Astrocyte (in vitro differentiated cells and primary cell): Measurements from ENCODE around the gene KIAA1671. TPM values are rescaled to one million over a fixed set of nuclear protein-coding genes. Genes with fewer than 3 reads are reported as not detected.

Source experiments
- DNase-seq: peaks from one replicate; pipeline ENCODE4 v3.0.0-alpha.2; 2010; ENCODE audit warnings: low read depth
- FAIRE-seq: peaks from 2 replicates; lab custom pipeline; 2011; peaks lifted over from hg19 to GRCh38; lab: Jason Lieb, UNC
- H2AFZ ChIP-seq: 2 replicates; pipeline ENCODE4 v1.6.0; 2012; ENCODE audit warnings: low read depth, low read length, inconsistent platforms
- H3K27ac ChIP-seq: 2 replicates; pipeline ENCODE4 v1.5.1; 2011; ENCODE audit warnings: low read depth, low read length, inconsistent platforms
- H3K27me3 ChIP-seq: 2 replicates; pipeline ENCODE4 v1.6.0; 2011; ENCODE audit warnings: low read length, inconsistent platforms; ENCODE audit not compliant: insufficient read depth
- H3K36me3 ChIP-seq: 2 replicates; pipeline ENCODE4 v1.5.1; 2011; ENCODE audit warnings: low read length, inconsistent platforms; ENCODE audit not compliant: insufficient read depth
- H3K4me1 ChIP-seq: 2 replicates; pipeline ENCODE4 v1.5.1; 2011; ENCODE audit warnings: low read length, inconsistent platforms; ENCODE audit not compliant: insufficient read depth
- H3K4me2 ChIP-seq: 2 replicates; pipeline ENCODE4 v1.6.0; 2012; ENCODE audit warnings: low read length, inconsistent platforms
- H3K4me3 ChIP-seq: 2 replicates; pipeline ENCODE4 v1.5.1; 2011; ENCODE audit warnings: low read depth, mild to moderate bottlenecking, low read length, inconsistent platforms; ENCODE audit not compliant: insufficient read depth
- H3K79me2 ChIP-seq: 2 replicates; pipeline ENCODE4 v1.6.0; 2012; ENCODE audit warnings: mild to moderate bottlenecking, low read length, inconsistent platforms; ENCODE audit not compliant: insufficient read depth
- H3K9ac ChIP-seq: 2 replicates; pipeline ENCODE4 v1.6.0; 2012; ENCODE audit warnings: mild to moderate bottlenecking, low read length, inconsistent platforms
- H3K9me3 ChIP-seq: 2 replicates; pipeline ENCODE4 v1.5.1; 2012; ENCODE audit warnings: low read depth, mild to moderate bottlenecking, low read length, inconsistent platforms; ENCODE audit not compliant: insufficient read depth
- H4K20me1 ChIP-seq: 2 replicates; pipeline ENCODE4 v1.6.0; 2012; ENCODE audit warnings: low read length, inconsistent platforms; ENCODE audit not compliant: insufficient read depth
- H3K27ac Mint-ChIP-seq: one replicate; pipeline ENCODE4 v1.8.0; 2021; ENCODE audit warnings: mild to moderate bottlenecking, mixed read lengths; ENCODE audit not compliant: unreplicated experiment
- H3K27me3 Mint-ChIP-seq: one replicate; pipeline ENCODE4 v1.8.0; 2021; ENCODE audit warnings: low read depth, mixed read lengths; ENCODE audit not compliant: unreplicated experiment
- H3K36me3 Mint-ChIP-seq: one replicate; pipeline ENCODE4 v1.8.0; 2021; ENCODE audit warnings: low read depth, mixed read lengths; ENCODE audit not compliant: unreplicated experiment
- H3K4me1 Mint-ChIP-seq: one replicate; pipeline ENCODE4 v1.8.0; 2021; ENCODE audit warnings: low read depth, mixed read lengths; ENCODE audit not compliant: unreplicated experiment
- H3K4me3 Mint-ChIP-seq: one replicate; pipeline ENCODE4 v1.8.0; 2021; ENCODE audit warnings: mild to moderate bottlenecking, moderate library complexity, mixed read lengths; ENCODE audit not compliant: unreplicated experiment
- H3K9me3 Mint-ChIP-seq: one replicate; pipeline ENCODE4 v1.8.0; 2021; ENCODE audit warnings: mild to moderate bottlenecking, mixed read lengths; ENCODE audit not compliant: unreplicated experiment
- CTCF ChIP-seq: IDR thresholded peaks from 2 replicates; pipeline ENCODE4 v1.5.1; 2011; ENCODE audit warnings: low read depth, mild to moderate bottlenecking, inconsistent platforms, low read length, moderate library complexity; ENCODE audit not compliant: insufficient read depth
- EZH2 ChIP-seq: IDR thresholded peaks from 2 replicates; pipeline ENCODE4 v1.6.1; 2012; ENCODE audit warnings: mild to moderate bottlenecking, low read length, inconsistent platforms; ENCODE audit not compliant: insufficient read depth
- total RNA-seq: library from RNA; stranded (reverse); gene quantifications from 2 replicates; pipeline ENCODE4 v1.2.1, GENCODE V29; 2021

KIAA1671 gene
- total RNA-seq, 1 donor from 2014 or later = 28.4 TPM

- Histone ChIP-seq H3K9ac (no peak overlapping the region), H3K9me3 (no peaks in the 10 kb centered on the region), H3K4me1 (no peaks in the 10 kb centered on the region), H3K4me3 (no peak overlapping the region), H3K36me3 (no peaks in the 10 kb centered on the region), H3K27ac (no peak overlapping the region), H2AFZ (no peak overlapping the region), H4K20me1 (no peaks in the 10 kb centered on the region), H3K4me2 (no peak overlapping the region), H3K27me3 (peaks cover 5% of the 10 kb centered on the region), H3K79me2 (no peaks in the 10 kb centered on the region)
- TF ChIP-seq CTCF = no peak
- no peak for TF ChIP-seq EZH2
- Mint-ChIP-seq H3K36me3 (peaks cover 9% of the 10 kb centered on the region), H3K27me3 (no peaks in the 10 kb centered on the region), H3K4me3 (no peak overlapping the region), H3K9me3 (no peaks in the 10 kb centered on the region), H3K4me1 (peaks cover 23% of the 10 kb centered on the region), H3K27ac (no peak overlapping the region)
- no peak for DNase-seq
- FAIRE-seq = no peak
These were observed 114.4 kb downstream of the KIAA1671 start for GRCh38 chr22:25066861-25067435.

- Histone ChIP-seq H3K9ac (no peak overlapping the region), H3K27me3 (peaks cover 5% of the 10 kb centered on the region), H3K4me3 (no peak overlapping the region), H4K20me1 (no peaks in the 10 kb centered on the region), H2AFZ (no peak overlapping the region), H3K4me2 (no peak overlapping the region), H3K4me1 (no peaks in the 10 kb centered on the region), H3K27ac (no peak overlapping the region), H3K36me3 (no peaks in the 10 kb centered on the region), H3K9me3 (no peaks in the 10 kb centered on the region), H3K79me2 (no peaks in the 10 kb centered on the region)
- no peak for TF ChIP-seq CTCF
- TF ChIP-seq EZH2 = no peak
- DNase-seq = no peak
- Mint-ChIP-seq H3K36me3 (peaks cover 8% of the 10 kb centered on the region), H3K27me3 (no peaks in the 10 kb centered on the region), H3K4me1 (peaks cover 20% of the 10 kb centered on the region), H3K27ac (no peak overlapping the region), H3K9me3 (no peaks in the 10 kb centered on the region), H3K4me3 (no peak overlapping the region)
- FAIRE-seq = no peak
These were observed 115.4 kb downstream of the KIAA1671 start for GRCh38 chr22:25067851-25068421.

GRCh38 chr22:25068707-25069106 is 116.2 kb downstream of the KIAA1671 start:
- Histone ChIP-seq H3K9ac (no peak overlapping the region), H3K9me3 (no peaks in the 10 kb centered on the region), H3K4me2 (no peak overlapping the region), H3K4me3 (no peak overlapping the region), H3K36me3 (no peaks in the 10 kb centered on the region), H2AFZ (no peak overlapping the region), H3K4me1 (no peaks in the 10 kb centered on the region), H3K27me3 (peaks cover 5% of the 10 kb centered on the region), H4K20me1 (no peaks in the 10 kb centered on the region), H3K79me2 (no peaks in the 10 kb centered on the region), H3K27ac (no peak overlapping the region)
- H3K27ac Mint-ChIP-seq = no peak overlapping the region
- FAIRE-seq = no peak
- peaks cover 20% of the 10 kb centered on the region for H3K4me1 Mint-ChIP-seq
- H3K4me3 Mint-ChIP-seq = no peak overlapping the region
- no peaks in the 10 kb centered on the region for H3K9me3 Mint-ChIP-seq
- TF ChIP-seq EZH2 = no peak
- H3K27me3 Mint-ChIP-seq = no peaks in the 10 kb centered on the region
- peaks cover 4% of the 10 kb centered on the region for H3K36me3 Mint-ChIP-seq
- no peak for DNase-seq
